K562 (cell line): ENCODE measurements around the gene PITPNC1. TPM values are rescaled to one million over a fixed set of nuclear protein-coding genes. Genes with fewer than 3 reads are reported as not detected.

ENCODE experiments used
- ATAC-seq: fragments of 200-7000 bp; cut with Tn5 transposase; 3 replicates; pipeline ENCODE4 v1.9.1; 2020; ENCODE audit warnings: moderate library complexity
- BruUV-seq: library from RNA; stranded (reverse); fragments of 400-500 nt; replicated peaks from 2 replicates; lab custom pipeline; 2021; lab: Mats Ljungman, UMichigan
- CTCF ChIA-PET: fragments of 300-600 bp; formaldehyde crosslinking; extraction: SDS; loops from one replicate; lab custom pipeline; 2021; ENCODE audit warnings: low intra/inter-chr PET ratio; lab: Yijun Ruan, JAX
- POLR2A ChIA-PET: fragments of 300-600, 350-650 bp; sonication (Branson Sonifier 250); formaldehyde crosslinking; extraction: SDS; loops from one replicate; lab custom pipeline; 2021; ENCODE audit warnings: antibody characterized with exemption, inconsistent platforms; lab: Yijun Ruan, JAX
- DNase-seq, 4 experiments: peaks; one replicate each; pipeline versions ENCODE4 v3.0.0 to v3.0.0-alpha.2; 2011 to 2018; ENCODE audit warnings: low spot score in 3 of 4, mixed read lengths in 3 of 4; ENCODE audit errors: extremely low read depth in 1 of 4
- FAIRE-seq: peaks from 2 replicates; lab custom pipeline; 2011; peaks lifted over from hg19 to GRCh38; lab: Jason Lieb, UNC
- H2AFZ ChIP-seq: 2 replicates; pipeline ENCODE4 v1.6.0; 2011; ENCODE audit warnings: low read depth, low read length, control low read depth, inconsistent platforms
- H3K27ac ChIP-seq: fragments of 200-600 bp; 3 replicates; pipeline ENCODE4 v1.8.0; 2011; ENCODE audit warnings: low read depth, mild to moderate bottlenecking, control low read depth, inconsistent platforms, low read length, moderate library complexity, mixed read lengths; ENCODE audit errors: extremely low read depth
- H3K27me3 ChIP-seq, 2 experiments: fragments of 300-600 bp in 1 of 2; 2 replicates in 1 of 2; 3 replicates in 1 of 2; pipeline versions ENCODE4 v1.6.0 to v1.8.0; 2011; ENCODE audit warnings: inconsistent platforms in 2 of 2, low read length in 2 of 2, mild to moderate bottlenecking in 1 of 2, mixed read lengths in 1 of 2, moderate library complexity in 1 of 2; ENCODE audit not compliant: control insufficient read depth in 2 of 2, insufficient read depth in 2 of 2
- H3K36me3 ChIP-seq: fragments of 300-600 bp; 3 replicates; pipeline ENCODE4 v1.8.0; 2011; ENCODE audit warnings: mild to moderate bottlenecking, low read length, inconsistent platforms; ENCODE audit not compliant: control insufficient read depth, insufficient read depth
- H3K4me1 ChIP-seq, 2 experiments: fragments of 200-600 bp in 1 of 2; replicated peaks in 1 of 2; 2 replicates in 1 of 2; 3 replicates in 1 of 2; pipeline versions ENCODE4 v1.5.1 to v1.8.0; 2011; ENCODE audit warnings: inconsistent platforms in 2 of 2, low read length in 2 of 2, mild to moderate bottlenecking in 1 of 2, mixed read lengths in 1 of 2, moderate library complexity in 1 of 2; ENCODE audit not compliant: control insufficient read depth in 2 of 2, insufficient read depth in 2 of 2
- H3K4me2 ChIP-seq: 2 replicates; pipeline ENCODE4 v1.6.1; 2011; ENCODE audit warnings: low read length, control low read depth, inconsistent platforms, mixed read lengths; ENCODE audit not compliant: insufficient read depth
- H3K4me3 ChIP-seq: fragments of 200-600 bp; sonication (generic), shearing (Covaris generic); 2 replicates; pipeline ENCODE4 v1.5.1; 2016; ENCODE audit warnings: control low read depth, inconsistent platforms
- H3K79me2 ChIP-seq: fragments of 200-600 bp; 3 replicates; pipeline ENCODE4 v1.8.0; 2011; ENCODE audit warnings: low read length, inconsistent platforms; ENCODE audit not compliant: control insufficient read depth, insufficient read depth
- H3K9ac ChIP-seq, 2 experiments: 2 replicates each; pipeline versions ENCODE4 v1.6.0 to v1.6.1; 2011; ENCODE audit warnings: low read depth in 2 of 2, low read length in 2 of 2, control low read depth in 1 of 2, inconsistent platforms in 1 of 2, mild to moderate bottlenecking in 1 of 2, mixed read lengths in 1 of 2; ENCODE audit not compliant: insufficient read depth in 1 of 2
- H3K9me1 ChIP-seq: one replicate; pipeline ENCODE4 v1.6.0; 2011; ENCODE audit warnings: inconsistent platforms, mild to moderate bottlenecking, low read length, moderate library complexity; ENCODE audit not compliant: control insufficient read depth, insufficient read depth
- H3K9me3 ChIP-seq: replicated peaks from 2 replicates; pipeline ENCODE4 v1.5.1; 2011; ENCODE audit warnings: low read depth, low read length, inconsistent platforms; ENCODE audit not compliant: control insufficient read depth, insufficient read depth
- H4K20me1 ChIP-seq: replicated peaks from 2 replicates; pipeline ENCODE4 v1.6.1; 2011; ENCODE audit warnings: low read length, inconsistent platforms, mixed read lengths; ENCODE audit not compliant: control insufficient read depth, insufficient read depth
- KLF16 ChIP-seq: IDR thresholded peaks from 2 replicates; pipeline ENCODE4 v1.6.1; 2016; ENCODE audit warnings: antibody characterized with exemption
- NBN ChIP-seq: fragments of 450-650 bp; IDR thresholded peaks from 2 replicates; pipeline ENCODE4 v1.6.1; 2016; ENCODE audit warnings: low read depth, mild to moderate bottlenecking
- PHF8 ChIP-seq: fragments of 200-600 bp; sonication (generic); IDR thresholded peaks from 2 replicates; pipeline ENCODE4 v1.6.1; 2012; ENCODE audit warnings: mixed run types, mild to moderate bottlenecking, inconsistent platforms, low read length, moderate library complexity, borderline replicate concordance
- ZBED1 ChIP-seq: IDR thresholded peaks from 2 replicates; pipeline ENCODE4 v1.6.1; 2014
- ZNF431 ChIP-seq: sonication (generic); formaldehyde crosslinking; IDR thresholded peaks from 2 replicates; pipeline ENCODE4 v1.8.0; 2022; ENCODE audit warnings: mild to moderate bottlenecking, missing genetic modification reagents
- ZNF589 ChIP-seq: fragments of 200-800 bp; sonication (Bioruptor generic); IDR thresholded peaks from 2 replicates; pipeline ENCODE4 v1.6.1; 2016; ENCODE audit warnings: low read depth, missing genetic modification characterization, missing compliant biosample characterization
- ZNF766 ChIP-seq: fragments of 200-800 bp; sonication (Bioruptor generic); conservative IDR thresholded peaks from 2 replicates; pipeline ENCODE4 v1.6.1; 2016; ENCODE audit warnings: missing genetic modification characterization, missing compliant biosample characterization
- WGBS: fragments of 100-300 bp; shearing (Covaris generic); methylation state at CpG from one replicate; pipeline ENCODE4 v1.1.6; 2016; ENCODE audit warnings: low coverage, mixed read lengths; ENCODE audit not compliant: insufficient coverage; ENCODE audit errors: missing lambda C conversion rate; 5-methylcytosine and 5-hydroxymethylcytosine counted together
- in situ Hi-C: fragments of 300-500 bp; cut with MboI; formaldehyde crosslinking; loops from 4 replicates; pipeline ENCODE4 v1.15.0; 2018; ENCODE audit warnings: inconsistent platforms, mixed read lengths
- intact Hi-C: fragments of 100-400 bp; cut with micrococcal nuclease; formaldehyde crosslinking; loops from 2 replicates; pipeline ENCODE4 v1.14.2; 2022
- polyA plus RNA-seq, 8 experiments: library from polyadenylated mRNA; depleted of rRNA in 4 of 8; stranded (reverse) in 5 of 8; unstranded in 3 of 8; fragments of >200 nt; fragmentation: Nextera tagmentation in 2 of 8; fragmentation: Illumina TruSeq in 1 of 8; extraction: Ambion mirVana in 2 of 8; extraction: Trizol in 1 of 8; gene quantifications; 2 replicates each; pipeline versions ENCODE4 v1.2.1 to v1.2.3, GENCODE V29; 2011 to 2014; ENCODE audit warnings: inconsistent platforms in 1 of 8, missing spikeins in 1 of 8
- total RNA-seq, 7 experiments: library from RNA; depleted of rRNA in 6 of 7; stranded (reverse); fragments of >200 nt in 6 of 7; fragmentation: Illumina TruSeq in 2 of 7; extraction: Trizol in 2 of 7; gene quantifications; 2 replicates each; pipeline versions ENCODE4 v1.2.1 to v1.2.3, GENCODE V29; 2011 to 2021; ENCODE audit warnings: low replicate concordance in 1 of 7
- TF ChIP-seq, protein P1 (sequence below): sonication (generic); formaldehyde crosslinking; IDR thresholded peaks from 2 replicates; pipeline ENCODE4 v1.9.0; 2022; ENCODE audit warnings: mild to moderate bottlenecking, missing genetic modification reagents
- TF ChIP-seq, protein P2 (sequence below): fragments of 200-800 bp; sonication (Bioruptor generic); IDR thresholded peaks from 2 replicates; pipeline ENCODE4 v1.6.1; 2017; ENCODE audit warnings: missing genetic modification characterization, missing compliant biosample characterization
- TF ChIP-seq, protein P3 (sequence below): sonication (generic); formaldehyde crosslinking; IDR thresholded peaks from 2 replicates; pipeline ENCODE4 v1.8.1; 2023; ENCODE audit warnings: mild to moderate bottlenecking, missing genetic modification reagents

The PITPNC1 gene
- total and polyA plus RNA-seq, 9 of the 15 experiments (the other 6 are each of a cell fraction or from before 2014, with no cell fraction given), result 0.11 to 1.1 (median 0.65) TPM

GRCh38 chr17:67717192-67717623, 340.1 kb downstream of the PITPNC1 start:
- peak overlapping the region; percentile 75 for H3K4me3 ChIP-seq
- peak overlapping the region; percentile 86 for H3K27ac ChIP-seq
- peaks cover 4% of the 10 kb centered on the region; the same call in 1 of the 2 replicates for H3K9me3 ChIP-seq
- TF ChIP-seq ZBED1, result no peak
- TF ChIP-seq, protein P1, sequence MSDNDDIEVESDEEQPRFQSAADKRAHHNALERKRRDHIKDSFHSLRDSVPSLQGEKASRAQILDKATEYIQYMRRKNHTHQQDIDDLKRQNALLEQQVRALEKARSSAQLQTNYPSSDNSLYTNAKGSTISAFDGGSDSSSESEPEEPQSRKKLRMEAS (CRISPR knock-in tag), result no peak
- TF ChIP-seq ZNF766, result 0 out of 2 replicates have a peak, but pooled peaks have one; percentile 18
- TF ChIP-seq, protein P2, sequence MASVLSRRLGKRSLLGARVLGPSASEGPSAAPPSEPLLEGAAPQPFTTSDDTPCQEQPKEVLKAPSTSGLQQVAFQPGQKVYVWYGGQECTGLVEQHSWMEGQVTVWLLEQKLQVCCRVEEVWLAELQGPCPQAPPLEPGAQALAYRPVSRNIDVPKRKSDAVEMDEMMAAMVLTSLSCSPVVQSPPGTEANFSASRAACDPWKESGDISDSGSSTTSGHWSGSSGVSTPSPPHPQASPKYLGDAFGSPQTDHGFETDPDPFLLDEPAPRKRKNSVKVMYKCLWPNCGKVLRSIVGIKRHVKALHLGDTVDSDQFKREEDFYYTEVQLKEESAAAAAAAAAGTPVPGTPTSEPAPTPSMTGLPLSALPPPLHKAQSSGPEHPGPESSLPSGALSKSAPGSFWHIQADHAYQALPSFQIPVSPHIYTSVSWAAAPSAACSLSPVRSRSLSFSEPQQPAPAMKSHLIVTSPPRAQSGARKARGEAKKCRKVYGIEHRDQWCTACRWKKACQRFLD (CRISPR knock-in tag), result 0 out of 2 replicates have a peak, but pooled peaks have one; percentile 15
- peak; percentile 48; the same call in 1 of the 2 replicates for TF ChIP-seq PHF8
- TF ChIP-seq NBN, result 0 out of 2 replicates have a peak, but pooled peaks have one; percentile 16
- TF ChIP-seq ZNF589 (CRISPR knock-in tag), result peak; percentile 48; the same call in 1 of the 2 replicates
- TF ChIP-seq, protein P3, sequence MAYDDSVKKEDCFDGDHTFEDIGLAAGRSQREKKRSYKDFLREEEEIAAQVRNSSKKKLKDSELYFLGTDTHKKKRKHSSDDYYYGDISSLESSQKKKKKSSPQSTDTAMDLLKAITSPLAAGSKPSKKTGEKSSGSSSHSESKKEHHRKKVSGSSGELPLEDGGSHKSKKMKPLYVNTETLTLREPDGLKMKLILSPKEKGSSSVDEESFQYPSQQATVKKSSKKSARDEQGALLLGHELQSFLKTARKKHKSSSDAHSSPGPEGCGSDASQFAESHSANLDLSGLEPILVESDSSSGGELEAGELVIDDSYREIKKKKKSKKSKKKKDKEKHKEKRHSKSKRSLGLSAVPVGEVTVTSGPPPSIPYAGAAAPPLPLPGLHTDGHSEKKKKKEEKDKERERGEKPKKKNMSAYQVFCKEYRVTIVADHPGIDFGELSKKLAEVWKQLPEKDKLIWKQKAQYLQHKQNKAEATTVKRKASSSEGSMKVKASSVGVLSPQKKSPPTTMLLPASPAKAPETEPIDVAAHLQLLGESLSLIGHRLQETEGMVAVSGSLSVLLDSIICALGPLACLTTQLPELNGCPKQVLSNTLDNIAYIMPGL (CRISPR knock-in tag), result no peak
- no peak for TF ChIP-seq ZNF431 (CRISPR knock-in tag)
- 0 out of 2 replicates have a peak, but pooled peaks have one; percentile 1 for TF ChIP-seq KLF16
- ATAC-seq (no peak), FAIRE-seq (no peak), DNase-seq (peak in 1 of 4 experiments; percentile 15)
- CTCF ChIA-PET, result interaction anchor here (0.7 kb wide), 1 partner anchor 108 kb away, joined by 9 read pairs; the partner anchor contains the start of gene BPTF
- peaks cover 28% of the 10 kb centered on the region for H3K36me3 ChIP-seq
- H3K9me1 ChIP-seq, result no peaks in the 10 kb centered on the region
- H2AFZ ChIP-seq, result peak overlapping the region; percentile 85
- in situ Hi-C loops (no loop called here), intact Hi-C loops (loop anchor here (1.0 kb wide), 2 partner anchors 62 to 108 kb away; partner anchors contain the start of gene BPTF)
- H3K79me2 ChIP-seq, result peaks cover 50% of the 10 kb centered on the region
- peak overlapping the region; percentile 93 to 100 for H3K9ac ChIP-seq
- 0 out of 5 replicates have a peak, but pooled peaks cover 0 to 5% of the 10 kb centered on the region in 2 experiments for H3K4me1 ChIP-seq
- peak overlapping the region; percentile 78 for H3K4me2 ChIP-seq
- POLR2A ChIA-PET, result interaction anchor here (0.7 to 2.8 kb wide), 3 partner anchors 12 to 296 kb away, joined by 3 to 15 read pairs (median 4); no protein-coding TSS in a partner anchor
- H3K27me3 ChIP-seq, result no peaks in the 10 kb centered on the region
- no peaks in the 10 kb centered on the region; the same call in 1 of the 2 replicates for H4K20me1 ChIP-seq
- WGBS, result 1% methylated on average over 5 of the region's 5 CpGs
- BruUV-seq, result TSS peak; percentile 98
